Right lobe of liver (tissue), 6 donors: Measurements from ENCODE around the gene ITPA. TPM values are rescaled to one million over a fixed set of nuclear protein-coding genes. Genes with fewer than 3 reads are reported as not detected.

ENCODE experiments used
- ATAC-seq, 4 donors: fragments of 200-7000 bp; cut with Tn5 transposase; one replicate each; pipeline ENCODE4 v1.9.1; 2020; ENCODE audit warnings: mild to moderate bottlenecking in 4 of 4, moderate library complexity in 4 of 4
- DNase-seq, 3 donors: peaks; one replicate each; pipeline ENCODE4 v3.0.0-alpha.2; 2020
- H3K27ac ChIP-seq, 3 donors: fragments of 200-600 bp; one replicate each; pipeline ENCODE4 v1.8.0; 2022
- H3K27me3 ChIP-seq, 2 donors: fragments of 200-600 bp; one replicate each; pipeline ENCODE4 v1.8.0; 2022
- H3K36me3 ChIP-seq, 4 donors: fragments of 200-600 bp; sonication (generic) in 1 of 4; one replicate each; pipeline versions ENCODE4 v1.5.1 to v1.8.0; 2017 to 2022; ENCODE audit warnings: control low read depth in 1 of 4
- H3K4me1 ChIP-seq, 4 donors: fragments of 200-600 bp; sonication (generic) in 1 of 4; one replicate each; pipeline versions ENCODE4 v1.5.1 to v1.8.0; 2017 to 2022; ENCODE audit warnings: control low read depth in 1 of 4
- H3K4me3 ChIP-seq, 3 donors: fragments of 200-600 bp; one replicate each; pipeline ENCODE4 v1.8.0; 2022
- H3K9me3 ChIP-seq, 4 donors: fragments of 200-600 bp; sonication (generic) in 1 of 4; one replicate each; pipeline versions ENCODE4 v1.5.1 to v1.8.0; 2017 to 2022; ENCODE audit warnings: control low read depth in 1 of 4
- CTCF ChIP-seq, 4 donors: fragments of 200-600 bp in 3 of 4; fragments of 450-650 bp in 1 of 4; IDR thresholded peaks; one replicate each; pipeline versions ENCODE4 v1.5.1 to v1.8.0; 2016 to 2022; ENCODE audit warnings: antibody characterized with exemption in 4 of 4, mild to moderate bottlenecking in 2 of 4
- POLR2A ChIP-seq: fragments of 450-650 bp; IDR thresholded peaks from one replicate; pipeline ENCODE4 v1.6.1; 2017; ENCODE audit warnings: antibody characterized with exemption, mild to moderate bottlenecking
- WGBS: methylation state at CpG from one replicate; pipeline ENCODE4 v1.1.6; 2018; ENCODE audit warnings: low coverage, low lambda C conversion rate; ENCODE audit not compliant: insufficient coverage; ENCODE audit errors: missing lambda C conversion rate; 5-methylcytosine and 5-hydroxymethylcytosine counted together
- intact Hi-C, 2 donors: fragments of 100-400 bp; cut with DNase I; formaldehyde crosslinking; loops; one replicate each; pipeline versions ENCODE4 v1.11.2 to v1.14.1; 2022
- total RNA-seq, 6 experiments: library from RNA; depleted of rRNA in 2 of 6; stranded (reverse); fragments of >200 nt in 2 of 6; fragmentation: NEBNext Ultra II Directional in 3 of 6; extraction: Animal tissue kit (Norgen Biotek cat#: 25700) in 3 of 6; gene quantifications; one replicate each; pipeline versions ENCODE4 v1.1.0 to v1.2.4, GENCODE V29; 2016 to 2023
- donor health status: DM: no; HTN: yes; CAD: no.
- donor health status: DM: no; HTN: no; CAD: no.
- donor health status: DM: no; HTN: no; CAD: no.
- donor health status: DM: no; HTN: yes; CAD: no.
- donor health status: DM: no; HTN: yes; CAD: no.

The ITPA gene
- total RNA-seq, 6 experiments from 2014 or later, result 17.5 to 38.8 (median 26.7) TPM

DNA sequence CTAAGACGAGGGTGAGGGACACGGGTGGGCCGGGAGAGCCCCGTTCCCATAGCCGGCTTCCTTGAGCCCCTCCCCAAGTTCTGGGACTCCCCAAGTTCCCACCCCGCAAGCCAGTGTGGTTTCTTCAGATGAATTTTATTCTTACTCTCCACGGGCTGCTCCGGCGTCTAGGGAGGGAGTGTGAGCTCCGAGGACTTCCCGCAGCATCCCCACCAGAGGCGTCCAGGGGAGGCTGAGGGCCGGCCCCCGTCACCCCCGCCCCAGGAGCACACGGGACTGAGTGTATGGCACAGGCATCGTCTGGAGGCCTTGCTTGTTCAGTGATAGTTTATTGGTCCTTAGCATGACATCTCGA, 39.7 kb downstream of the ITPA start:
- intact Hi-C loops, result no loop called here
- DNase-seq (no peak), ATAC-seq (peak in 1 of 4 donors; percentile 14)

GRCh38 chr20:3250091-3250504, 40.8 kb downstream of the ITPA start:
- H3K27me3 ChIP-seq, result no peaks in the 10 kb centered on the region
- no peak overlapping the region for H3K27ac ChIP-seq
- H3K9me3 ChIP-seq, result no peaks in the 10 kb centered on the region
- no peak overlapping the region for H3K4me3 ChIP-seq
- no peak for ATAC-seq
- 71% methylated on average over 6 of the region's 10 CpGs for WGBS
- intact Hi-C loops, result no loop called here
- DNase-seq, result no peak
- peaks cover 0 to 8% (median 0%) of the 10 kb centered on the region in 4 donors for H3K4me1 ChIP-seq
- no peak for TF ChIP-seq CTCF (IDR thresholded peaks at IDR 0.05)
- no peak for TF ChIP-seq POLR2A
- H3K36me3 ChIP-seq, result peaks cover 0 to 7% (median 0%) of the 10 kb centered on the region in 4 donors

More for the DNA sequence above, 39.7 kb downstream of the ITPA start:
- Histone ChIP-seq H3K36me3 (peaks cover 0 to 5% (median 0%) of the 10 kb centered on the region in 4 donors), H3K27me3 (no peaks in the 10 kb centered on the region), H3K27ac (no peak overlapping the region), H3K4me3 (no peak overlapping the region), H3K9me3 (no peaks in the 10 kb centered on the region), H3K4me1 (peaks cover 0 to 8% (median 0%) of the 10 kb centered on the region in 4 donors)
- 24% methylated on average over 11 of the region's 18 CpGs for WGBS
- TF ChIP-seq CTCF (IDR thresholded peaks at IDR 0.05), result no peak
- TF ChIP-seq POLR2A, result no peak

- Histone ChIP-seq H3K27me3 (no peaks in the 10 kb centered on the region), H3K36me3 (peaks cover 0 to 16% (median 0%) of the 10 kb centered on the region in 4 donors), H3K9me3 (no peaks in the 10 kb centered on the region), H3K4me1 (peaks cover 0 to 8% (median 0%) of the 10 kb centered on the region in 4 donors), H3K4me3 (no peak overlapping the region), H3K27ac (no peak overlapping the region)
- intact Hi-C loops, result no loop called here
- 60% methylated on average over 1 of the region's 8 CpGs for WGBS
- TF ChIP-seq CTCF (IDR thresholded peaks at IDR 0.05) (no peak), POLR2A (no peak)
- ATAC-seq (peak in 1 of 4 donors; percentile 15), DNase-seq (no peak)
Measured at GRCh38 chr20:3251806-3252205, 42.5 kb downstream of the ITPA start.

GRCh38 chr20:3255728-3256127, 46.4 kb downstream of the ITPA start:
- DNase-seq (no peak), ATAC-seq (no peak)
- Histone ChIP-seq H3K36me3 (peaks cover 0 to 16% (median 0%) of the 10 kb centered on the region in 4 donors), H3K4me3 (no peak overlapping the region), H3K4me1 (no peaks in the 10 kb centered on the region), H3K27me3 (no peaks in the 10 kb centered on the region), H3K27ac (no peak overlapping the region), H3K9me3 (no peaks in the 10 kb centered on the region)
- no CpG with 5 or more reads among the region's 5 CpGs for WGBS
- no peak for TF ChIP-seq CTCF (IDR thresholded peaks at IDR 0.05)
- TF ChIP-seq POLR2A, result no peak
- intact Hi-C loops, result no loop called here

- H3K4me3 ChIP-seq, result no peak overlapping the region
- no peak for ATAC-seq
- H3K27me3 ChIP-seq, result no peaks in the 10 kb centered on the region
- H3K27ac ChIP-seq, result no peak overlapping the region
- DNase-seq, result no peak
- no peak for TF ChIP-seq CTCF (IDR thresholded peaks at IDR 0.05)
- TF ChIP-seq POLR2A, result no peak
- no peaks in the 10 kb centered on the region for H3K4me1 ChIP-seq
- intact Hi-C loops, result no loop called here
- H3K9me3 ChIP-seq, result no peaks in the 10 kb centered on the region
- H3K36me3 ChIP-seq, result peaks cover 0 to 14% (median 0%) of the 10 kb centered on the region in 4 donors
- no CpG with 5 or more reads among the region's 5 CpGs for WGBS
Measured at GRCh38 chr20:3258429-3258828, 49.1 kb downstream of the ITPA start.
